Activated CD8-positive, alpha-beta memory T cell treated with anti-CD3 and anti-CD28 coated beads for 48 hours (primary cell): ENCODE data around the gene EGLN2.
A peak's percentile ranks its signal among the peaks of the same experiment; 100 is the strongest.
"Not testable (repeated sequence)": the region's sequence is repeated elsewhere in the genome, so short reads cannot be mapped to it uniquely, and the experiment has no call there.

Experiments used
- DNase-seq, 3 experiments: peaks; one replicate each; pipeline ENCODE4 v3.0.0-alpha.2; 2020; ENCODE audit warnings: low read depth in 2 of 3, low spot score in 2 of 3

The EGLN2 gene

DNA sequence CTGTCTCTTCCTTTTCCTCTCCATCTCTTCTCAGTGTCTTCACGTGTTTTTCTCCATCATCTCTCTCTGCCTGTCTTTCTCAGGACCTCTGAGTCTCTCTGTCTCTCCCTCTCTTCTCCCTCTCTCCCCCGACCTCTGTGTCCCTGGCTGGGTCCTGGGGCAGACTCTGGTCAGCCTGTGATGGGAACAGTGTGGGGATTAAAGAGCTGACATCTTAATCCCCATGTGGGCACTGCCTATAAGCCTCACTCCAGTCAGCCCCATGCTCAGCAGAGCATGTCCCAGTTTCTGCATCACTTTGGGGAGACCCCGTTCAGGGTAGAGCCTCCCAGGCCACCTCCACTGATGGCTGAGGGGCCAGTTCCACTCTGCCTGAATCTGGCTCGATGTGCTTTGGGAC lies 16.2 kb downstream of the EGLN2 start:
- DNase-seq = no peak

DNA sequence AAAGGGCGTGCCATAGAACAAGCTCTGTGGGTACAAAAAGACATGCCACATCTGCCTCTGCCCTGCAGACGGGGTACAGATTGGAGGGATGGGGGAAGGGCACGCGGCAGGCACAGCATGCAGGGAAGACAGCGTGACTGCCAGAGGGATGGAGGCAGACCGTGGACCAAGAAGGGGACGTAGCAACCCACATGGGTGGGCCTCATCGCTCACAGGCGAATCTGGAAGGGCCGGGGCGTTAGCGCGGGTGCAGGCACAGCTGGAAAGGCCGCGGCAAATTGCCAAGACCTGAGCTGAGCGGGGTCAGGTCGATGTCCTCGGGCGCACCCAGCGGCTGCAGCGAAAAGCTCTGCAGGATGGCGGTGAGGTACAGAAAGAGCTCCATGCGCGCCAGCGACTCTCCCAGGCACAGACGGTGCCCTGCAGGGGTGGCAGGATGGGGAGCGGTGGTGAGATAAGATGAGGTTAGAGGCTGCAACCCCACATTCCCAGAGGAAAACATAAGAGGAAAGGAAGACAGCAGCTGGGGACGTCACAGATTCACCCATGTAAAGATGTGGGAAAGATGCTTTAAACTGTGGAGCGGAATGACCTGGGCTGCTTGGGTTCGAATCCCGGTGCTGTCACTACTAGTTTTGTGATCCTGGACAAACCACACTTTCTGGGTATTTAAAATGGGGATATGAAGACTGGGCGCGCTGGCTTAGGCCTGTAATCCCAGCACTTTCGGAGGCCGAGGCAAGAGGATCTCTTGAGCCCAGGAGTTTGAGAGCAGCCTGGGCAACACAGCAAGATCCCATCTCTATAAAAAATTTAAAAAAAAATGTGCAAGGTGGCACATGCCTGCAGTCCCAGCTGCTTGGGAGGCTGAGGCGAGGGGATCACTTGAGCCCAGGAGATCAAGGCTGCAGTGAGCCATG lies 19.7 kb downstream of the EGLN2 start:
- DNase-seq = peak in 1 of 3 experiments; percentile 52

DNA sequence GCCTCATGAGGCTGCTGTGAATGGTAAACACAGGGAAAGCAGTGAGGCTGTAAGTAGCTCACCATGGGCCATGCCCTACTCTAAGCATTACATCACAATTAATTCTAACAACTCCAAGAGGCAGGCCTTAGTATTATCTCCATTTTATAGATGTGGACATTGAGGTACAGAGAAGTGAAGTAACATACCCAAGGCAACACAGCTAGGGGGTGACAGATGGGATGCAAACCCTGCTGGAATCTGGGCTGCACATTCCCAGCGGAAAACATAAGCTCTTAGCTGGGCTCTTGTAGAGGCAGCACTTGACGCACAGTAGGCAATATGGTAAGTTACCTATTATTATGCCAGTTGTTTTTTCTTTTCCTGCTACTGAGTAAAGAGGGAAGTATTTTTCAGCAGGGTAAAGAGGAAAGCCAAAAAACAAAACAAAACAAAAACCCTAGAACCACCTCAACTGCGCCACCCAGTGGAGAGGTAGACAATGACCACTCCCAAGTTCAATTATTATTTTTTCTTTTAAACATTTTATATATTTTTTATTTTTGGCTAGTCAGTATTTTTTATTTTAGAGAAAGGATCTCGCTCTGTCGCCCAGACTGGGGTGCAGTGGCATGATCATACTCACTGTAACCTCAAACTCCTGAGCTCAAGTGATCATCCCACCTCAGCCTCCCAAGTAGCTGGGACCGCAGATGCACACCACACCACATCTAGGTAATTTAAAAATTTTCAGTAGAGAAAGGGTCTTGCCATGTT lies 20.7 kb downstream of the EGLN2 start:
- not testable (repeated sequence) for DNase-seq

DNA sequence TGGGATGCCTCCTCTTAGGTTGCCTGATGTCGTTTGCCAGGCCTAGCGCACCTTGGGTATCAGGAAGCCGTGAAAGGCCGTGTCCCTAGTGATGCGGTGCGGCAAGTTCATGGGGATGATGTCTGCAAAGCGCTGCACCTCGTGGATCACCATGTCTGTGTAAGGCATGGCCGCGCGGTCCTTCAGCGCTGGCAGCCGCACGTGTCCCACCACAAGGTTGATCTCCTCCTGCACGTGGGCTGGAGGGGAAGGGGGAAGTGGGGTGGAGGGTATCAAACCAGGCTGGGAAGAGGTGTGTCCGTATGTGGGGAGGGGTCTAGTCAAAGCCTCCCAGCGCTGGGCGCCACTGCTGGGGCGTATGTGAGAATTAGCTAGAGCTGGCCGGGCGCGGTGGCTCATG lies 23.2 kb downstream of the EGLN2 start:
- DNase-seq = no peak

DNA sequence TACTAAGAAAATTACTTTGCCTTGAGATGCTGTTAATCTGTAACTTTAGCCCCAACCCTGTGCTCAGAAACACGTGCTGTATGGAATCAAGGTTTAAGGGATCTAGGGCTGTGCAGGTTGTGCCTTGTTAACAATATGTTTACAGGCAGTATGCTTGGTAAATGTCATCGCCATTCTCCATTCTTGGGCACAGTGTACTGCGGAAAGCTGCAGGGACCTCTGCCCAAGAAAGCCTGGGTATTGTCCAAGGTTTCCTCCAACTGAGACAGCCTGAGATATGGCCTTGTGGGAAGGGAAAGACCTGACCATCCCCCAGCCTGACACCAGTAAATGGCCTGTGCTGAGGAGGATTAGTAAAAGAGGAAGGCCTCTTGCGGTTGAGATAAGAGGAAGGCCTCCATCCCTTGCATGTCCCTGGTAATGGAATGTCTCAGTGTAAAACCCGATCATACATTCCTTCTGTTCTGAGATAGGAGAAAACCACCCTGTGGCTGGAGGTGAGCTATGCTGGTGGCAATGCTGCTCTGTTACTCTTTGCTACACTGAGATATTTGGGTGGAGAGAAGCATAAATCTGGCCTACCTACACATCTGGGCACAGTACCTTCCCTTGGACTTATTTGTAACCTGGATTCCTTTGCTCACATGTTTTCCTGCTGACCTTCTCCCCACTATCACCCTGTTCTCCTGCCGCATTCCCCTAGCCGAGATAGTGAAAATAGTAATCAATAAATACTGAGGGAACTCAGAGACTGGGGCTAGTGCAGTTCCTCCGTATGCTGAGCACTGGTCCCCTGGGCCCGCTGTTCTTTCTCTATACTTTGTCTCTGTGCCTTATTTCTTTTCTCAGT lies 23.9 kb downstream of the EGLN2 start:
- DNase-seq = not testable (repeated sequence)

DNA sequence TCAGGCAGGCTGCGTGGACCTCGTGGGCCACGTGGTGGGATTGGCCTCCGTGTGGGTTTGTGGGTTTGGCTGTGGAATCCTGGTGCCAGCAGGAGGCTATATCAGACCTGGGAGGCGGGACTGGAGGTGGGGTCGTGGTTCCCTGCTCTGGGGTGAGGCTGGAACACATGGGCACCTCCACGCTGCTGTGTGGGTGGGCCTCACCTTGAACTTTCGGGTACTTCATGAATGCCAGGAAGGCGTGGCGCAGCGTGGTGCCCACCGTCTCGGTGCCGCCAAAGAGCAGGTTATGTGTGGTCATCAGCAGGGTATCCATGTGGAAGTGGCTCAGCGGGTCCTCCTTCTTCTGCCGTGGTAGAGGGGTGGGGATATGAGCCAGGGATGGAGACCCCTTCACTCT lies 25.9 kb downstream of the EGLN2 start:
- not testable (repeated sequence) for DNase-seq

DNA sequence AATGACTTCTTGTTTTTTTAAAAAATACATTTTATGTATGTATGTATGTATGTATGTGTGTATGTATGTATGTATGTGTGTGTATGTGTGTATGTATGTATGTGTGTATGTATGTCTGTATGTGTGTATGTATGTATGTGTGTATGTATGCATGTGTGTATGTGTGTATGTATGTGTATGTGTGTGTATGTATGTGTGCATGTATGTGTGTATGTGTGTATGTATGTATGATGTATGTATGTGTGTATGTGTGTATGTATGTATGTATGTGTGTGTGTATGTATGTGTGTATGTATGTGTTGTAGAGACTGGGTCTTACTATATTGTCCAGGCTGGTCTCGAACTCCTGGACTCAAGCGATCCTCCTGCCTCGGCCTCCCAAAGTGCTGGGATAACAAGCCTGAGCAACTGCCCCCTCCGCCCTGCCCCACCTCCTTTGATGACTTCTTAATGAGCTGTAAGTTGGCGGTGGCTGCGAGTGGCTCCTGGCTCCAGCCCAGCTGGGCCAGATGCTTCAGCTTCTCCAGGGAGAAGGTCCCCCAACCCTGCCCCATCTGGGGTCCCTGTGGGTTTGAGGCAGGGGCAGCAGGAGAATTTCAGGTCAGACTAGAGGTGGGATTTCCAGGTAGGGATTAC lies 26.6 kb downstream of the EGLN2 start:
- not testable (repeated sequence) for DNase-seq

DNA sequence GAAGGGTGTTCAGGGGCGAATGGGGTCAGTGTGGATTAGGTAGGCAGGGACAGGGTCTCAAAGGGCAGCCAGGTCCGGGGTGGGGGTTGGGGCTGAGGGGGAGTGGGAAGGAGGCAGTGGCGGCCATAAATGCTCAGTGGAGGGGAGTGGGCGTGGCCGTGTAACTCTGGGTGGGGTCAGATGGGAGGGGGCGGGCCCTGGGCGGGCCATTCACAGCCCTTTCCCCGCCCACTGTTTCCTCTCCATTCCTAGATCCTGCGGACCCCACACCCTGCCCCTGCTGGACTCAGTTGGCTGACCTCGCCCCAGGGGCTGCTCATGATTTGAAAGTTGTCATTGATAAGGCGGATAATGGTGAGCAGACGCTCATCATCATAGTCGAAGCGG lies 27.3 kb downstream of the EGLN2 start:
- not testable (repeated sequence) for DNase-seq

DNA sequence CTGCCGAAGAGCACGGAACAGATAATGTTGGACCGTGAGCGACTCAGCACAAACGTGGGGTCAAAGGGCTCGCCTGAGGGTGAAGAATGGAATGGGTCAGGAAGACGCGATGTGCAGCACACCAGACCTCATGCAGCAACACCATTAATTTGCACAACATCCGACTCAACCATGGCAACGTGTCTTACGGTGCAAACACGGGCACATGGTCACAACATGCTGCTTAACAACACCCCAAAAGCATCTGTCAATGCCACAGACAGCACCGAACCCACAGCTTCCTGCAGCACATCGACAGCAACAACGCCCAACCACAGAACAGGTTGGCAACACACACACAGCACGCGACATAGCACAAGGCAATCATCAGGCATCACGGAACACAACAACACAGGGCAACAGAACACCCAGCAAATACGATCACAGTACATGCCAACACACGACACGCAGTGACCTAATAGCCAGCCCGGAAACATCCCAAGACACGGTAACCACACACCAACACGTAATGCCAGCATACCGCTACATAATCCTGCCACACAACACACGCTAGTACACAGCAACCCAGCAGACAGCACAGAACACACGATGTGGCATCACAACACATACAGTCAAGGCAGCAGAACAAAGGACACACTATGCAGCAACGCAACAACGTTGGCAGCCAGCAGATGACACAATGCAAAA lies 27.9 kb downstream of the EGLN2 start:
- DNase-seq = not testable (repeated sequence)

DNA sequence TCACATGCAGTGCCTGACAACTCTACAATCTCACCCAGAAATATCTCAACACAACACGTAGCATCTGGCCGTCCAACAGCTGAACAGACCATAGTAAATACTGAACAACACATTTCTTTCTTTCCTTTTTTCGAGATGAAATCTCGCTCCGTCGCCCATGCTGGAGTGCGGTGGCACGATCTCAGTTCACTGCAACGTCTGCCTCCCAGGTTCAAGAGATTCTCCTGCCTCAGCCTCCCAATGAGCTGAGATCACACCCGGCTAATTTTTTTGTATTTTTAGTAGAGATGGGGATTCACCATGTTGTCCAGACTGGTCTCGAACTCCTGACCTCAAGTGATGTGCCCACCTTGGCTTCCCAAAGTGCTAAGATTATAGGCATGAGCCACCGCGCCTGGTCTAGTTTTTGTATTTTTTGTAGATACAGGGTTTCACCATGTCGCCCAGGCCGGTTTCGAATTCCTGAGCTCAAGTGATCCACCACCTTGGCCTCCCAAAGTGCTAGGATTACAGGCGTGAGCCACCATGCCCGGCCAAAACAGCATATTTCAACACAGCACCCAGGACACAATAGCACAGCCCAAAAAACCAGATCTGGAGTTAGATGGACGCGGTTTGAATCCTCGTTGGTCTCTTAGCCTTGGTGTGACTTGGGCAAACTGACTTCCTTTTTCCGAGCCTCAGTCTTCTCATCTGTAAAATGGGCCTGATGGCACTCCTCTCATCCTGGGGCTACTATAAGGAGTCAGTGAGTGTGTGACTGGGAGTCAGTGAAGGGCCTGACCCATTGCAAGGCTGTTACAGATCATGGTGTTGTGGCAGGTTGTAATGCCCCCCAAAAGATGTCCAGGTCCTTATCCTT lies 28.6 kb downstream of the EGLN2 start:
- no peak for DNase-seq

DNA sequence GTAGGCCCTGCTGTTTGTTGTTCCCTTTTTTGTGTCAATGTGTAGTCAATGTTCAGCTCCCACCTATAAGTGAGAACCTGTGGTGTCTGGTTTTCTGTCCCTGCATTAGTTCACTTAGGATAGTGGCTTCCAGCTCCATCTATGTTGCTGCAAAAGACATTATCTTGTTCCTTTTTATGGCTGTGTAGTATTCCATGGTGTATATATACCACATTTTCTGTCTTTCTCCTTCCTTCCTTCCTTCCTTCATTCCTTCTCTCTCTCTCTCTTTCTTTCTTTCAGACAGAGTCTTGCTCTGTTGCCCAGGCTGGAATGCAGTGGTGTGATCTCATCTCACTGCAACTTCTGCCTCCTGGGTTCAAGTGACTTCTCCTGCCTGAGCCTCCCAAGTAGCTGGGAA lies 30.2 kb downstream of the EGLN2 start:
- no peak for DNase-seq

DNA sequence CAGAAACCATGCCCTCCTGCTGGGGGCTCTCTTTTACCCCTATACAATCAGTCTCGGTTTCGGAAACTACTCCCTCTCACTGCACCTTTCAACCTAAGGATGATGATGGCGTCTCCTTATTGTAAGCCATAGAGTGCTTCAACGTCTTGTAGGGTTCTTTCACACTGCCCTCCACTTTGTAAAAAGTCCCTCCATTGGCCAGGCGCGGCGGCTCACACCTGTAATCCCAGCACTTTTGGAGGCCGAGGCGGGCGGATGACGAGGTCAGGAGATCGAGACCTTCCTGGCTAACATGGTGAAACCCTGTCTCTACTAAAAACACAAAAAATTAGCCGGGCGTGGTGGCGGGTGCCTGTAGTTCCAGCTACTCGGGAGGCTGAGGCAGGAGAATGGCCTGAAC lies 31.8 kb downstream of the EGLN2 start:
- DNase-seq = not testable (repeated sequence)

DNA sequence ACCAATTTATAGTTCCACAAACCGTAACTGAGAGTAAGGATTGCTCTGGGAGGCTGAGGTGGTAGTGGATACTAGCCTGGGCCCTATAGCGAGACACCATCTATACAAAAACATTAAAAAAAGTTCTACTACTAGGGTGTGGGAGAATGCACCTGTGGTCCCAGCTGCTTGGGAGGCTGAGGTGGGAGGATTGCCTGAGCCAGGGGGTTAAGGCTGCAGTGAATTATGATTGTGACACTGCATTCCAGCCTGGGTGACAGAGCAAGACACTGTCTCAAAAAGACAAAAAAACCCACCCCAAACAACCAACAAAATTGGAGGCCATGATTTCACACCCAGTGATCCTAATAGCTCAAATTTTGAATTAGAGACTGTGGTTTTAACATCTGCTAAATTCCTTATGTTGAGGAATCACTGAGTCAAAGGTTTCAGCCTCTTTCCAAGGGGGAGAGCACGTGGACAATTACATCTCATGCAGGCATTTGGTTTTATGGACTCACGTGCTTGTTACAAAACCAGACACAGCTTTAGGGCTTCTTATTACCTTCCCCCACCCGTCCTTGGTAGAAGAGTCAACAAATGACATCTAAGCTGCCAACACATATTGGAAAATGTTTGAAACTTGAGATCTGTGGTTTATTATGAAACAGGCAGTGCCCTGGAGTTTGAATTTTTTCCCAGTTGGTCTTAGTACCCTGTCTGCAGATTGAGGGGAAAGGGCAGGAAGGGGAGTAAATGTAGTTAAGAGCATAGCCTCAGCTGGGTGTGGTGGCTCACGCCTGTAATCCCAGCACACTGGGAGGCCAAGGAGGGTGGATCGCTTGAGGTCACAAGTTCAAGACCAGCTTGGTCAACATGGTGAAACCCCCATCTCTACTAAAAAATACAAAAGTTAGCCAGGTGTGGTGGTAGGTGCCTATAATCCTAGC lies 32.8 kb downstream of the EGLN2 start:
- no peak for DNase-seq

DNA sequence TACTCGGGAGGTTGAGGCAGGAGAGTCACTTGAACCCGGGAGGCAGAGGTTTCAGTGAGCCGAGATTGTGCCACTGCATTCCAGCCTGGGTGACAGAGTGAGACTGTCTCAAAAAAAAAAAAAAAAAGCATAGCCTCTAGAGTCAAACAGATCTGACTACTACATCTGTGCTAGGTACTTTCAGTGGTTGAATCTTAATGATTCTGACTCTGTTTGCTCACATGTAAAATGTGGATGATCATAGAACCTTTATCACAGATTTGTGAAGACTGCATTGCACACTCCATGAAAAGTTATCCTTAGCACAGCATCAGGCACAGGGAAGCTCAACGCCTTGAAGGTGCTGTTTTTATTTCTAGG lies 33.4 kb downstream of the EGLN2 start:
- DNase-seq = not testable (repeated sequence)

DNA sequence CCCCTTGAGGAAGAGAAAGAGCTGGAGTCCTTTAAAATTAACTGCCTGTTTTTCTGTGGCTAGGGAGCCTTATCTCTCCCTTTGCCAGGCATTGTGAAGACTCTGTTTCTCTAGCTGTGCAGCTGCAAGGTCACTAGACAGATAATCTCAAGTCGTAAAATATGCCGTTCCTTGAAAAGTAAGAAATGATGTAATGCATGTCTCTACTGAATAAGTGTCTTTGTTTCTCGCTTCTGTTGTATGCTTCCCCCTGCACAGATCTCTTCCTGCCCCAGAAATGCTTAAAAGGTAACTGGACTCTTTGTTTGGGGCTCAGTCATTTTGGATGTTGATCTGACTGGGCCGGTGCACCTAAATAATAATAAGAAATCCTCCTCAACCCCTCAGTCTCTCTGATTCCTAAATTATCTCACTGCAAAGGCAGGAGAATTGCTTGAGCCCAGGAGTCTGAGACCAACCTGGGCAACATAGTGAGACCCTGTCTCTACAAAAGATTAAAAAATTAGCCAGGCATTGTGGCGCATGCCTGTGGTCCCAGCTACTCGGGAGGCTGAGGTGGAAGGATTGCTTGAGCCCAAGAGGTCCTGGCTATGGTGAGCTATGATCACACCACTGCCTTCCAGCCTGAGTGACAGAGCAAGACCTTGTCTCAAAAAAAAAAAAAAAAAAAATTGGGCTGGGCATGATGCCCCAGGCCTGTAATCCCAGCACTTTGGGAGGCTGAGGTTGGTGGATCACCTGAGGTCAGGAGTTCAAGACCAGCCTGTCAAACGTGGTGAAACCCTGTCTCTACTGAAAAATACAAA lies 34.9 kb downstream of the EGLN2 start:
- not testable (repeated sequence) for DNase-seq

DNA sequence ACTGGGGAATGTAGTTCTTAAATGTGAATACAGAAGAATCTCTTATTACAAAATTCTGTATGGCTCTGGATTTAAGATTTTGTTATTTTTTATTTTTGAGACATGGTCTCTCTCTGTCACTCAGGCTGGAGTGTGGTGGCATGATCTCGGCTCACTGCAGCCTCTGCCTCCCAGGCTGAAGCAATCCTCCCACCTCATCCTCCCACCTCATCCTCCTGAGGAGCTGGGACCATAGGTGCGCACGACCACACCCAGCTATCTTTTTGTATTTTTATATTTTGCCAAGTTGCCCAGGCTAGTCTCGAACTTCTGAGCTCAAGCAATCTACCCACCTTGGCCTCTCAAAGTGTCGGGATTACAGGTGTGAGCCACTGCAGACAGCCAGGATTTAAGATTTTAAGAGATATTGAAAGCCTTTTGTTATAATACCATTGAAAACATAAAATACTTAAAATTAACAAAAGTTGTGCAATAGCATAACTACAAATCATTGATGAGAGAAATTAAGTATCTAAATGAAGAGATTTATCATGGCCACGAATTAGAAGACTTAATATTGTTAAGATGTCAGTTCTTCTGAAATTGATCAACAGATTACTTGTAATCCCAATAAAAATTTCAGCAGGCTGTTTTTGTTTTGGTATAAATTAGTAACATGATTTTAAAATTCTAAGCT lies 37.9 kb downstream of the EGLN2 start:
- no peak for DNase-seq

DNA sequence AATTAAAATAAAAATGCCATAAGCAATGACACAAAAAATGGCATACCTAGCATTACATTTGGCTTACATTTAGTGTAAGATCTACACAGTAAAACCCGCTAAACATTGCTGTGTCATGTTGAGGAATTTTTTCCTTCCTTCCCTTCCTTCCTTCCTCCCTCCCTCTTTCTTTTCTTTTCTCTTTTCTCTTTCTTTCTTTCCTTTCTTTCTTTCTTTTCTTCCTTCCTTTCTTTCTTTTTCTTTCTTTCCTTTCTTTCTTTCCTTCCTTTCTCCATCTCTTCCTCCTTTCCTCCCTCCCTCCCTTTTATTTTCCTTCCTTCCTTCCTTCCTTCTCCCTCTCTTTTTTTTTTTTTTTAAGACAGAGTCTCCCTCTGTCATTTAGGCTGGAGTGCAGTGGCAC lies 39.5 kb downstream of the EGLN2 start:
- not testable (repeated sequence) for DNase-seq
